GM12878 (cell line): ENCODE data around the gene MED13L. TPM values are rescaled to one million over a fixed set of nuclear protein-coding genes. Genes with fewer than 3 reads are reported as not detected.

Source experiments
- ATAC-seq: fragments of 200-7000 bp; cut with Tn5 transposase; 3 replicates; pipeline ENCODE4 v1.9.1; 2020; ENCODE audit warnings: mild to moderate bottlenecking, moderate library complexity
- BruUV-seq: library from RNA; stranded (reverse); fragments of 400-500 nt; replicated peaks from 2 replicates; lab custom pipeline; 2021; lab: Mats Ljungman, UMichigan
- CTCF ChIA-PET: fragments of 300-600 bp; sonication (Branson Sonifier 250); formaldehyde crosslinking; extraction: SDS; loops from one replicate; lab custom pipeline; 2021; ENCODE audit warnings: inconsistent platforms; lab: Yijun Ruan, JAX
- POLR2A ChIA-PET: fragments of 350-600 bp; formaldehyde crosslinking; extraction: SDS; loops from one replicate; lab custom pipeline; 2021; ENCODE audit warnings: inconsistent platforms; lab: Charles Lee
- RAD21 ChIA-PET: fragments of 300-600 bp; sonication (Branson Sonifier 250); formaldehyde crosslinking; loops from one replicate; lab custom pipeline; 2023; ENCODE audit warnings: antibody characterized with exemption; ENCODE audit not compliant: unreplicated experiment; lab: Charles Lee
- SMC1A ChIA-PET: fragments of 300-600 bp; sonication (Branson Sonifier 250); formaldehyde crosslinking; loops from one replicate; lab custom pipeline; 2023; ENCODE audit not compliant: unreplicated experiment, uncharacterized antibody; lab: Charles Lee
- DNase-seq: peaks from one replicate; pipeline ENCODE4 v3.0.0-alpha.2; 2011; ENCODE audit warnings: low read depth, low spot score
- FAIRE-seq: peaks from 3 replicates; lab custom pipeline; 2011; peaks lifted over from hg19 to GRCh38; lab: Jason Lieb, UNC
- H2AFZ ChIP-seq: 2 replicates; pipeline ENCODE4 v1.6.0; 2011; ENCODE audit warnings: low read depth, low read length, control low read depth; ENCODE audit not compliant: control insufficient read depth
- H3K27ac ChIP-seq: 2 replicates; pipeline ENCODE4 v1.5.1; 2011; ENCODE audit warnings: control low read depth; ENCODE audit not compliant: control insufficient read depth, insufficient read depth
- H3K27me3 ChIP-seq, 2 experiments: replicated peaks in 1 of 2; 2 replicates each; pipeline versions ENCODE4 v1.6.0 to v1.6.1; 2011; ENCODE audit warnings: low read length in 1 of 2; ENCODE audit not compliant: control insufficient read depth in 2 of 2, insufficient read depth in 2 of 2
- H3K36me3 ChIP-seq, 2 experiments: 2 replicates each; pipeline ENCODE4 v1.5.1; 2011; ENCODE audit warnings: low read length in 1 of 2; ENCODE audit not compliant: control insufficient read depth in 2 of 2, insufficient read depth in 2 of 2
- H3K4me1 ChIP-seq: 2 replicates; pipeline ENCODE4 v1.6.1; 2011; ENCODE audit warnings: mild to moderate bottlenecking, low read length, moderate library complexity, mixed read lengths; ENCODE audit not compliant: control insufficient read depth, insufficient read depth
- H3K4me2 ChIP-seq: 2 replicates; pipeline ENCODE4 v1.6.0; 2011; ENCODE audit warnings: control low read depth; ENCODE audit not compliant: control insufficient read depth, insufficient read depth
- H3K4me3 ChIP-seq: fragments of 200-600 bp; sonication (generic); 2 replicates; pipeline ENCODE4 v1.5.1; 2016
- H3K79me2 ChIP-seq: 2 replicates; pipeline ENCODE4 v1.6.0; 2011; ENCODE audit warnings: low read length; ENCODE audit not compliant: control insufficient read depth, insufficient read depth
- H3K9ac ChIP-seq: 2 replicates; pipeline ENCODE4 v1.8.0; 2011; ENCODE audit warnings: low read length, control low read depth, mixed read lengths; ENCODE audit not compliant: control insufficient read depth, insufficient read depth
- H3K9me3 ChIP-seq: replicated peaks from 3 replicates; pipeline ENCODE4 v1.5.1; 2011; ENCODE audit warnings: mild to moderate bottlenecking, low read length; ENCODE audit not compliant: control insufficient read depth, insufficient read depth
- H4K20me1 ChIP-seq: 2 replicates; pipeline ENCODE4 v1.6.0; 2011; ENCODE audit not compliant: control insufficient read depth, insufficient read depth
- ASH2L ChIP-seq: fragments of 300-600, 200-600 bp; sonication (generic); IDR thresholded peaks from 2 replicates; pipeline ENCODE4 v1.6.1; 2017; ENCODE audit warnings: low read depth, mild to moderate bottlenecking, borderline replicate concordance
- IKZF1 ChIP-seq: fragments of 450-650 bp; conservative IDR thresholded peaks from 2 replicates; pipeline ENCODE4 v1.6.1; 2017; ENCODE audit warnings: antibody characterized with exemption, mild to moderate bottlenecking
- KLF5 ChIP-seq: fragments of 450-650 bp; IDR thresholded peaks from 2 replicates; pipeline ENCODE4 v1.6.1; 2014; ENCODE audit warnings: mild to moderate bottlenecking; ENCODE audit not compliant: partially characterized antibody
- MEF2B ChIP-seq: fragments of 450-650 bp; IDR thresholded peaks from 2 replicates; pipeline ENCODE4 v1.6.1; 2018; ENCODE audit warnings: mild to moderate bottlenecking, moderate library complexity; ENCODE audit not compliant: partially characterized antibody, poor library complexity, severe bottlenecking
- MLLT1 ChIP-seq: fragments of 450-650 bp; IDR thresholded peaks from 2 replicates; pipeline ENCODE4 v1.6.1; 2016; ENCODE audit warnings: mild to moderate bottlenecking
- NR2F1 ChIP-seq: fragments of 450-650 bp; conservative IDR thresholded peaks from 2 replicates; pipeline ENCODE4 v1.6.1; 2017; ENCODE audit warnings: mild to moderate bottlenecking
- PAX8 ChIP-seq: fragments of 450-650 bp; IDR thresholded peaks from 2 replicates; pipeline ENCODE4 v1.6.1; 2017; ENCODE audit warnings: mild to moderate bottlenecking, moderate library complexity
- SIX5 ChIP-seq: IDR thresholded peaks from 2 replicates; pipeline ENCODE4 v1.6.1; 2011; ENCODE audit warnings: mild to moderate bottlenecking, low read depth, low read length, moderate library complexity; ENCODE audit not compliant: severe bottlenecking
- USF2 ChIP-seq: IDR thresholded peaks from 2 replicates; pipeline ENCODE4 v1.6.1; 2011; ENCODE audit warnings: low read depth, low read length, improper control_type of control experiment, borderline replicate concordance
- ZBTB40 ChIP-seq: fragments of 450-650 bp; IDR thresholded peaks from 2 replicates; pipeline ENCODE4 v1.6.1; 2016; ENCODE audit warnings: mild to moderate bottlenecking, moderate library complexity, borderline replicate concordance
- ZZZ3 ChIP-seq: IDR thresholded peaks from 2 replicates; pipeline ENCODE4 v1.6.1; 2011; ENCODE audit warnings: low read depth; ENCODE audit not compliant: control insufficient read depth, insufficient read length
- WGBS: methylation state at CpG from one replicate; pipeline ENCODE4 v1.1.6; 2016; ENCODE audit warnings: low lambda C conversion rate; ENCODE audit not compliant: insufficient replicate concordance, insufficient coverage; ENCODE audit errors: missing lambda C conversion rate; 5-methylcytosine and 5-hydroxymethylcytosine counted together
- in situ Hi-C: fragments of 300-500 bp; cut with MboI; formaldehyde crosslinking; loops from 9 replicates; pipeline ENCODE4 v1.14.3; 2018; ENCODE audit warnings: mixed read lengths
- intact Hi-C: fragments of 100-400 bp; cut with micrococcal nuclease; formaldehyde crosslinking; loops from one replicate; pipeline ENCODE4 v1.14.2; 2022; ENCODE audit not compliant: unreplicated experiment
- polyA plus RNA-seq, 11 experiments: library from polyadenylated mRNA; depleted of rRNA in 4 of 11; unstranded in 6 of 11; stranded (reverse) in 5 of 11; fragments of >200 nt; fragmentation: Nextera tagmentation in 4 of 11; fragmentation: Illumina TruSeq in 1 of 11; extraction: Ambion mirVana in 4 of 11; extraction: Trizol in 1 of 11; gene quantifications; 1 replicate in 1 of 11; 2 replicates in 10 of 11; pipeline versions ENCODE4 v1.2.1 to v1.2.3, GENCODE V29; 2011 to 2016; ENCODE audit warnings: inconsistent platforms in 2 of 11, missing spikeins in 2 of 11, low read depth in 1 of 11
- total RNA-seq, 4 experiments: library from RNA; depleted of rRNA in 3 of 4; stranded (reverse); fragments of >200 nt in 3 of 4; fragmentation: Illumina TruSeq in 1 of 4; extraction: Trizol in 1 of 4; gene quantifications; 2 replicates each; pipeline versions ENCODE4 v1.2.1 to v1.2.3, GENCODE V29; 2013 to 2021

The MED13L gene
- total and polyA plus RNA-seq, 10 of the 15 experiments (the other 5 are each of a cell fraction or from before 2014, with no cell fraction given), result 3.7 to 30.1 (median 9.1) TPM

- ChIA-PET CTCF (no interaction called here), SMC1A (no interaction called here), POLR2A (no interaction called here), RAD21 (no interaction called here)
- Histone ChIP-seq H2AFZ (no peak overlapping the region), H3K27me3 (no peaks in the 10 kb centered on the region), H3K9me3 (no peaks in the 10 kb centered on the region), H3K36me3 (no peaks in the 10 kb centered on the region), H3K79me2 (no peaks in the 10 kb centered on the region), H4K20me1 (no peaks in the 10 kb centered on the region), H3K4me2 (no peak overlapping the region), H3K4me3 (no peak overlapping the region), H3K4me1 (no peaks in the 10 kb centered on the region), H3K9ac (no peak overlapping the region), H3K27ac (no peak overlapping the region)
- in situ Hi-C loops, result no loop called here
- BruUV-seq, result no TSS peak
- FAIRE-seq (no peak), DNase-seq (no peak), ATAC-seq (no peak)
- TF ChIP-seq IKZF1, result no peak
- WGBS, result 71% methylated on average over 7 of the region's 7 CpGs
- intact Hi-C loops, result no loop called here
Measured at GRCh38 chr12:115953031-115953430, 324.5 kb downstream of the MED13L start.

GRCh38 chr12:115950959-115951358 lies 326.5 kb downstream of the MED13L start:
- ChIA-PET SMC1A (no interaction called here), POLR2A (no interaction called here), RAD21 (no interaction called here), CTCF (no interaction called here)
- no peaks in the 10 kb centered on the region for H3K4me1 ChIP-seq
- ATAC-seq (no peak), DNase-seq (no peak), FAIRE-seq (no peak)
- in situ Hi-C loops (no loop called here), intact Hi-C loops (no loop called here)
- no peak overlapping the region for H2AFZ ChIP-seq
- no peaks in the 10 kb centered on the region for H3K79me2 ChIP-seq
- no peaks in the 10 kb centered on the region for H3K9me3 ChIP-seq
- H4K20me1 ChIP-seq, result no peaks in the 10 kb centered on the region
- H3K4me3 ChIP-seq, result no peak overlapping the region
- WGBS, result 54% methylated on average over 9 of the region's 9 CpGs
- H3K27me3 ChIP-seq, result no peaks in the 10 kb centered on the region
- no peaks in the 10 kb centered on the region for H3K36me3 ChIP-seq
- no peak overlapping the region for H3K27ac ChIP-seq
- no peak overlapping the region for H3K9ac ChIP-seq
- H3K4me2 ChIP-seq, result no peak overlapping the region
- BruUV-seq, result no TSS peak
- no peak for TF ChIP-seq ZZZ3
- TF ChIP-seq MLLT1, result no peak
- TF ChIP-seq ZBTB40, result no peak
- no peak for TF ChIP-seq SIX5
- TF ChIP-seq KLF5, result no peak
- TF ChIP-seq USF2, result no peak
- no peak for TF ChIP-seq NR2F1
- TF ChIP-seq MEF2B, result no peak
- TF ChIP-seq PAX8, result no peak
- no peak for TF ChIP-seq ASH2L
